ENCODE measurements around the gene RPS28.
"Not testable (repeated sequence)": the region's sequence is repeated elsewhere in the genome, so short reads cannot be mapped to it uniquely, and the experiment has no call there.

Gene RPS28

GRCh38 chr19:8321067-8321985 lies at the start of gene RPS28, which contains the start of gene NDUFA7:
RPS28 (plus strand) TSS chr19:8321496; CDS start chr19:8321531, 35 bp downstream.
NDUFA7 (minus strand) TSS chr19:8321375; CDS start chr19:8321358, 17 bp downstream.
- peak; percentile 98 to 99 (median 98) for DNase-seq

DNA sequence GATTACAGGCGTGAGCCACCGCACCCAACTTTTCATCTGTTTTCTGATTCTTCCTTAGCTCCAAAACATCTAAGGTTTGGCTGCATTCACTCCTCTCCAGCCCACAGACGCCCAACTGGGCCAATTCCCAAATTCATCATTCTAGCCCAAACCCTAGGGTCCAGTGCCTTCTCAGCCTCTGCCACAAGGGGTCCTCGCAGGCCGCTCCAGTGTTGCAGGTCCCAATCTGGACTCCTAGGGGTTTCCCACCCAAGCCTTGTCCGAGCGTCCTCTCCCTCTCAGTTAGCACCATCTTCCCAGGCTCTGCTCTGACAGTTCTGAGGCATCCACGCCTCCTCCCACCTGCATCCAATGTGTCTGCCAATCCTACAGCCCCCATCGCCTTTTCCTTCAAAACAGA lies 44.8 kb upstream of the RPS28 start:
- DNase-seq: not testable (repeated sequence)

- not testable (repeated sequence) for DNase-seq
Measured at GRCh38 chr19:8291337-8291736, 30.0 kb upstream of the RPS28 start.

DNA sequence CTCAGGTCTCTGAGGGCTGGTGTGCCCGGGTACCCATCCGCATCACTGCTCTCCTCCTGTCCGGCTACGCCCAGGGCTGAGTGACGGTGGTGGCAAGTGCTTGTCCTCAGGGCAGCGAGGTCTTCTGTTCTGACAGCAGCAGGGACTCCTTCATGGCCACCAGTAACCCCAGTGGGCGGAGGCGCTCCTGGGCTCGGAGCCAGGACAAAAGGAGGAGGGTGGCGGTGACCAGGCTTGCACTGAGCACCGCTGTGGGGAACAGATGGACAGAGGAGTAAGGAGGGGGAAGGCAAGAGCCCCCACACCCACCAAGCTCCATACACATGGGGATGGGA lies 19.0 kb upstream of the RPS28 start:
- peak; percentile 17 to 58 (median 37) for DNase-seq

DNA sequence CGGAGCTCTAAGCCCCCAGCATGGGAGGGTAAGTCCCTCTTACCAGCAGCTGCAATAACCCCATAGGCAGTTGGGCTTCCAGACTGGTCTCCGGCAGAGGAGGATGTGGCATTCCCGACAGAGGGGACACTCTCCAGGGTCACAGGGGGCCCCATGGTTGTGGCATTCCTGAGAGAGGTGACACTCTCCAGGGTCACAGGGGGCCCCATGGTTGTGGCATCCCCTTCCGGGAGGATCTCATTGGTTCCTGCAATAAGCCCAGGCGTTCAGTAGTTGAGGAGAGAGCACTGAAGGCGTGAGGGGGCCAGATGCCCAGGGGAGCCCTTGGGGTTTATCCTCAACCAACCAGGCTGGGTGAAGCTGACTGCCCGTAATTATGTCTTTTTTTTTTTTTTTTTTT lies 18.6 kb upstream of the RPS28 start:
- no peak for DNase-seq

GRCh38 chr19:8304841-8305621 lies 16.3 kb upstream of the RPS28 start:
- DNase-seq: peak in 2 of 3 donors; percentile 10 to 36

GRCh38 chr19:8305798-8306197 lies 15.5 kb upstream of the RPS28 start:
- DNase-seq: no peak

- no peak for DNase-seq
Measured at GRCh38 chr19:8306235-8307054, 14.9 kb upstream of the RPS28 start.

DNA sequence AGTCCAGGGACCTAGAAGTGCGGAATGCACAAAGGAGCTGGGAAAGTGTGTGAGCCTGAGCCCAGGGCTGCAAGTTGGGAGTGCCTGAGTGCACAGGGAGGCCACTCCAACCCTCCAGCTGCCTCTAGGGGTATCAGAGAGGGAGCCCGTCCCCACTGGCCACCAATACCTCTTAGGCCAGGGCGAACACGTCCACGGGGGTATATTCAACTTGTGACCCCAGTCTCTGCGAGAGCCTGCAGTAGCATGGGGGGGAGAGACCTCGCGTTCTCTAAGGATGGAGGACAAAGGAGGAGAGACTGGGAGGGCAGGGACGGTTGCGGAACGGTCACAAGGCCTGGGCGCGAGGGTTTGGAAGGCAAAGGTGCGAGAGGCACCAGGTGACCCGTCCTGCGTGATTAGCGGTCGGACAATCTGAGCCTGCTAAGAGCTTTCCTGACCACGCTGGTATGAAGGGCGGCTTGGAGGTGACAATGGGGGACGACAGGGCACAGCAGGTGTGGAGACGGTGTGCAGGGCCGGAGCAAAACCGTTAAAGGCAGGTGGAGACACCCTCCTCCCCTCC lies 13.8 kb upstream of the RPS28 start:
- no peak for DNase-seq

DNA sequence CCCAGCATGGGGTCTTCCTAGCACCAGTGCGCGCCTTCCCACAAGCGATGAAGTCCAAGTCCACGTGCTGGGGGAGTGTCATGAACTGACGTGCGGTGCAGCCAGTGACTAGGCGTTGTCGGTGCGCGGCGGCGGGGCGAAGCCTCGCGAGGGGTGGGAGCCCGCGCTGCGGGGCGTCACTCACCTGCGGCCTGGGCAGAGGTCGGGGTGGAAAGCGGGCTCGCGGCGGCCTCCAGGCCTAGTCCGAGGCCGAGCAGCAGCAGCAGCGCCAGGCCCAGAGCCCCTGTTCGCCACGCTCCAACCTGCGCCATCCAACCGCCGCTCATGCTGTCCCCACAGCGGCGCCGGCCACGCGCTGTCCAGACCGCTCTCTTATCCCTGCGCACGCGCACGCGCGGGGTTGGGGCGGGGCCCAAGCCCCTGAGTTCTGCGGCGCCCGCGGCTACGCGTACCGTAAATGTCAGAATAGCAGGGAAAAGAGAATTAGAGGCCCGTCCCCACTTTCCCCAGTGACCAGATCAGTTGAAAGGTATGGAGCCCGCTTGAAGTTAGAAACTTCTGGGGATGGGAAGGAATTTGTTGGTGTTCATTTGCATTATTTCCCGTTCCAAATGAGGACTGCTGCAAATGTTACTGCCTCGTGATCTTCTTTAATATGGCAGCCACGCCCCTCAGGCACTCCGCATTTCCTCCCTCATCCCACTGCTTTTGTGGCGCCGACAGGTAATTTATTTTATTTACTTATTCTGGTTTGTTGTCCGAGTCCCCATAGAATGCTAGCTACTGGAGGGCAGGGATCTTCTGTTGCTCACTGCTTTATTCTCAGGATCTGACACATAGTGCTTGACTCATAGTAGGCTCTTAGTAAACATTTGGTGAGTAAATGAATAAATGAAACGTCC lies 13.1 kb upstream of the RPS28 start, which contains the start of gene CD320:
Gene CD320, minus strand, starts transcription at position 394 of the 902 bp plus-strand sequence. Its CDS starts 68 bp downstream, at position 326.
- DNase-seq: peak; percentile 89 to 97 (median 94)

DNA sequence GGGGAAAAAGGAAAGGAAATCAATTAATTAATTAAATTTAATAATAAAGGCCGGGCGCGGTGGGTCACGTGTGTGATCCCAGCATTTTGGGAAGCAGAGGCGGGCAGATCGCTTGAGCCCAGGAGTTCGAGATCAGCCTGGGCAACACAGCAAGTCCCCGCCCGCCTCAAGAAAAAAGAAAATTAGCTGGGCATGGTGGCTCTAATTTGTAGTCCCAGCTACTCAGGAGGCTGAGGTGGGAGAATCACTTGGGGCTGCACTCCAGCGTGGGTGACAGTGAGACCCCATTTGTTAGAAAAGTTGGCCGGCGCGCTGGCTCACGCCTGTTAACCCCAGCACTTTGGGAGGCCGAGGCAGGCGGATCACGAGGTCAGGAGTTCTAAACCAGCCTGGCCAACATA lies 12.4 kb upstream of the RPS28 start:
- DNase-seq: no peak

- no peak for DNase-seq
Measured at GRCh38 chr19:8310342-8311055, 10.8 kb upstream of the RPS28 start.

DNA sequence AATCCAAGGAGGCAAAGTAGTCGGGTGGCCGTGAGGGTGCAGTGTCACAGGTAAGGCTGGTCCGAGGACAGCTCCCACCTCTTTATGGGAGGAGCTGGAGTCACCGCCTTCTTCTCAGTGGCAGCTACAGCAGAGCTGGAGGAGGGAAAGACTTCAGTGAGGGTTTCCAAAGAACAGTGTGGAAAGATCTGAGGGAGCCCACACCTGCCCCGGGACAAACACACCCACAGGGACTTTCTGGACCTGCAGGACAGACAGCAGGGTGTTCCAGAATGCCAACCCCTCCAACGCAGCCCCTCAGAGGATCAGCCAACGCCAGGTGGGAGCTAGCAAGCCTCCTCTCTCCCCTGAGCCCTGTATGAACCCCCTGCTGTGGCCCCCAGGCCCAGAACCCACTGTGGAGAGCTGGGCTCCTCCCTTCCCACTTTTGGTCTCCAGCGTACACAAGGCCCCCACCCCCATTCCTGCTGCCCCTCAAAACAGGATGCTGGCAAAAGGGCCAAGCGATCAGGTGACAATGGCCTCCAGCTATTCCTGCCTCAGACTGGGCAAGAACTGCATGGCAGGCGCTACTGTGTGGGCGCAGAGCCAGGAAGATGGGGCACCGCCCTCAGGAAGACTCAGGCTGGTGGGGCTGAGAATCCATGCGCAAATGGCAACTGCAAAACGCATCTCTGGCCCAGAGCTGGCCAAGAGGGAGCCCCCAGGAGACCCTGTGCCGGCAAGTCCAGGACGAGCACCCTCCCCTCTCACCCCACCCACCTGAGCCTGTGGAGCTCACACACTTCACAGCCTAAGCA lies 9.6 kb upstream of the RPS28 start:
- no peak for DNase-seq

GRCh38 chr19:8314981-8315640 lies 6.2 kb upstream of the RPS28 start:
- not testable (repeated sequence) for DNase-seq

GRCh38 chr19:8316351-8317125 lies 4.8 kb upstream of the RPS28 start:
- DNase-seq: no peak

GRCh38 chr19:8318835-8319234 lies 2.5 kb upstream of the RPS28 start:
- peak in 2 of 3 donors; percentile 42 to 54 for DNase-seq

DNA sequence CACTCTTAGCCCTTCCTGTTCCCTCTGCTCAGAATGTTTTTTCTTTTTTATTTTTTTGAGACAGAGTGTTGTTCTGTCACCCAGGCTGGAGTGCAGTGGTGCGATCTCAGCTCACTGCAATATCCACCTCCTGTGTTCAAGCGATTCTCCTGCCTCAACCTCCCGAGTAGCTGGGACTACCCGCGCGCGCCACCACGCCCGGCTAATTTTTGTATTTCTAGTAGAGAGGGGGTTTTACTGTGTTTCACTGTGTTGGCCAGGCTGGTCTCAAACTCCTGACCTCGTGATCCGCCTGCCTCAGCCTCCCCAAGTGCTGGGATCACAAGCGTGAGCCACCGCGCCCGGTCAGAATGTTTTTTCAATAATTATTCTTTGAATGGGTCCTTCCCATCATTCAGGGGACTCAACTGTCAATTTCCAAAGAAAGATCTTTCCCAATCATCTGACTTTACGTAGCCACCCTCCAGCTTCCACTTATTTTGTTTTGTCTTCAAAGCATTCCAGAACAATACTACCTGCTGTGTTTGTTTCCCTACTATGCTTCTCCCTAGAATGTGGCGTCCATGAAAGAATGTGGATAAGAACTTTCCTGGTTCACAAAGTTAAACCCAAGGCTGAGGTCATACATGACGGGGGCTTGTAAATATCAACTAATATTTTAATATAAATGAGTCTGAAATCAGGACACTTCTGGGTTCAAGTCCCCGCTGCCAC lies 1.3 kb upstream of the RPS28 start:
- no peak for DNase-seq

Measured in suppressor macrophage treated with lipopolysaccharide for 1 hour (primary cell).